ENCODE measurements around the gene POGLUT3. TPM values are rescaled to one million over a fixed set of nuclear protein-coding genes. Genes with fewer than 3 reads are reported as not detected.

Gene POGLUT3
- total RNA-seq, 1 donor from 2014 or later: 30.6 TPM

GRCh38 chr11:108495326-108495725, 2.9 kb downstream of the POGLUT3 start:
- Mint-ChIP-seq H3K27ac (no peak overlapping the region), H3K9me3 (ENCODE audit: low read depth) (no peaks in the 10 kb centered on the region), H3K36me3 (ENCODE audit: insufficient read depth) (peaks cover 4% of the 10 kb centered on the region), H3K27me3 (no peaks in the 10 kb centered on the region), H3K4me3 (ENCODE audit: low read depth) (no peak overlapping the region), H3K4me1 (ENCODE audit: low read depth) (peaks cover 18% of the 10 kb centered on the region)
- no peak for DNase-seq (ENCODE audit: low spot score, unreplicated experiment)
- no peak for TF ChIP-seq CTCF (IDR thresholded peaks at IDR 0.05; ENCODE audit: unreplicated experiment)

DNA sequence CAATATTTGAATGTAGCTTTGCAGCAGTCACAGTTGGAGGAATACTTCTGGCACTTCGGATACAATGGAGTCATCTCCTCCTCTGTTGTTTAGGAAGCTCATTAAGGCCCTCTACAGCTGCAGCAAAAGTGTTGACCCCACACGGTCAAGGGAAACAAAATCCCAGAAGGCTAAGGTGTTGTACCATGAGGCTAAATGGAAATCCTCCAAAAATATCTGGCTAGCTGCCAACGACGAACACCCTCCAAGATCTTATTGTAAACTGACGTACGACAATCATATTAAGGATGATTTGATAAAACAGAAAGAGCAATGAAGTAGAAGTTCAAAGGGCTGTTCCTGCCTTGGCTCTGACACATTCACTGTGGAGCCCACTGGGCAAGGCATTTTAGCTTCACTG, 4.0 kb downstream of the POGLUT3 start:
- H3K4me3 Mint-ChIP-seq (ENCODE audit: low read depth): no peak overlapping the region
- H3K4me1 Mint-ChIP-seq (ENCODE audit: low read depth): peaks cover 17% of the 10 kb centered on the region
- peaks cover 6% of the 10 kb centered on the region for H3K36me3 Mint-ChIP-seq (ENCODE audit: insufficient read depth)
- no peak for TF ChIP-seq CTCF (IDR thresholded peaks at IDR 0.05; ENCODE audit: unreplicated experiment)
- H3K27ac Mint-ChIP-seq: no peak overlapping the region
- no peaks in the 10 kb centered on the region for H3K9me3 Mint-ChIP-seq (ENCODE audit: low read depth)
- H3K27me3 Mint-ChIP-seq: no peaks in the 10 kb centered on the region
- DNase-seq (ENCODE audit: low spot score, unreplicated experiment): no peak

GRCh38 chr11:108491936-108492335, 6.2 kb downstream of the POGLUT3 start:
- DNase-seq (ENCODE audit: low spot score, unreplicated experiment): no peak
- TF ChIP-seq CTCF (IDR thresholded peaks at IDR 0.05; ENCODE audit: unreplicated experiment): no peak
- no peaks in the 10 kb centered on the region for H3K9me3 Mint-ChIP-seq (ENCODE audit: low read depth)
- H3K36me3 Mint-ChIP-seq (ENCODE audit: insufficient read depth): peaks cover 21% of the 10 kb centered on the region
- peaks cover 8% of the 10 kb centered on the region for H3K4me1 Mint-ChIP-seq (ENCODE audit: low read depth)
- H3K4me3 Mint-ChIP-seq (ENCODE audit: low read depth): no peak overlapping the region
- H3K27me3 Mint-ChIP-seq: no peaks in the 10 kb centered on the region
- H3K27ac Mint-ChIP-seq: no peak overlapping the region

DNA sequence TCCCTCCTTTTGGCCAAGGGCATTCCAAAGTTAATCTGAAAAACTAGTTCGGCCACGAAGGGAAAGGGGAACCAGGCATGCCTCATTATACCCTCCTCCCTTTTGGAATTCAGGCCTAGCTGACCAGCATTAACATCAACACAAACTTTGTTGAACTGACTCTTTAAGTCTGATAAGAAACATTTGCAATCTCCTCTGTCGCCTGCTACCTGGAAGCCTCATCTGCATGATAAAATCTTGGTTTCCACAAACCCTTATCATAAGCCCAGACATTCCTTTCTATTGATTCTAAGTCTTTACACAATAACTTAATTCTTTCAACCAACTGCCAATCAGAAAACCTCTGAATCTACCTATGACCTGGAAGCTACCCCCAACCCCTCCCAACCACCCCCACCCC, 11.4 kb downstream of the POGLUT3 start:
- H3K4me1 Mint-ChIP-seq (ENCODE audit: low read depth): peaks cover 3% of the 10 kb centered on the region
- TF ChIP-seq CTCF (IDR thresholded peaks at IDR 0.05; ENCODE audit: unreplicated experiment): no peak
- DNase-seq (ENCODE audit: low spot score, unreplicated experiment): no peak
- no peaks in the 10 kb centered on the region for H3K9me3 Mint-ChIP-seq (ENCODE audit: low read depth)
- no peak overlapping the region for H3K27ac Mint-ChIP-seq
- no peaks in the 10 kb centered on the region for H3K27me3 Mint-ChIP-seq
- peaks cover 44% of the 10 kb centered on the region for H3K36me3 Mint-ChIP-seq (ENCODE audit: insufficient read depth)
- H3K4me3 Mint-ChIP-seq (ENCODE audit: low read depth): no peak overlapping the region

DNA sequence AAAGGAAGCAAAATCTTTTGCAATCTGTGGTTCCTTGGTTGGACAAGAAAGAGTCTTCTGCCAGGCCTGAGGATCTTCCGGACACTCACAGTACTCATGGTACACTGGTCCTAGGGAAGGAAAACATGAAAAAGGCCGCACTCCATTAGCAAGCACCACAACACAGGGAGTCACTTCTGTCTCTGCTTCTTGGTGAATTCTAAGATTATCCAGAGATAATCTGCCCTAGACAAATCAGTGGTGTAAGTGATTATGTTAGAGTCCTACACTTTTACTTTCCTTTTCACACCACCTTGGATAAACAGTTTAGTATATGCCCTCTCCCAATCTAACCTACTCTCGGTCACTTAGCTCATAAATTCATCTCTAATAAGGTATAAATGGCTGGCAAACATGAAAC, 11.9 kb downstream of the POGLUT3 start:
- no peaks in the 10 kb centered on the region for H3K9me3 Mint-ChIP-seq (ENCODE audit: low read depth)
- H3K27ac Mint-ChIP-seq: no peak overlapping the region
- peaks cover 46% of the 10 kb centered on the region for H3K36me3 Mint-ChIP-seq (ENCODE audit: insufficient read depth)
- H3K4me1 Mint-ChIP-seq (ENCODE audit: low read depth): peaks cover 3% of the 10 kb centered on the region
- H3K4me3 Mint-ChIP-seq (ENCODE audit: low read depth): no peak overlapping the region
- no peaks in the 10 kb centered on the region for H3K27me3 Mint-ChIP-seq
- TF ChIP-seq CTCF (IDR thresholded peaks at IDR 0.05; ENCODE audit: unreplicated experiment): no peak
- DNase-seq (ENCODE audit: low spot score, unreplicated experiment): no peak
